ENCODE data around the gene DIPK1A.

Gene DIPK1A

GRCh38 chr1:92833840-92834239 lies 127.4 kb downstream of the DIPK1A start:
- DNase-seq, result no peak

GRCh38 chr1:92832537-92833114 lies 128.6 kb downstream of the DIPK1A start:
- no peak for DNase-seq

- peak; percentile 97 for DNase-seq
Measured at GRCh38 chr1:92831762-92832536, 129.3 kb downstream of the DIPK1A start, which contains the start of gene RPL5. Gene RPL5 (plus strand): TSS chr1:92832040. CDS start chr1:92832115, 75 bp downstream.

- no peak for DNase-seq
Measured at GRCh38 chr1:92831368-92831761, 129.9 kb downstream of the DIPK1A start.

GRCh38 chr1:92826792-92827191 lies 134.5 kb downstream of the DIPK1A start:
- DNase-seq, result no peak

GRCh38 chr1:92822879-92823278 lies 138.4 kb downstream of the DIPK1A start:
- no peak for DNase-seq

GRCh38 chr1:92820551-92820950 lies 140.7 kb downstream of the DIPK1A start:
- no peak for DNase-seq

- no peak for DNase-seq
Measured at GRCh38 chr1:92820024-92820423, 141.2 kb downstream of the DIPK1A start.

- DNase-seq, result no peak
Measured at GRCh38 chr1:92817986-92818764, 143.1 kb downstream of the DIPK1A start.

GRCh38 chr1:92817137-92817697 lies 144.0 kb downstream of the DIPK1A start:
- DNase-seq, result no peak

GRCh38 chr1:92816732-92817131 lies 144.5 kb downstream of the DIPK1A start:
- DNase-seq, result no peak

- no peak for DNase-seq
Measured at GRCh38 chr1:92808381-92808780, 152.9 kb downstream of the DIPK1A start.

GRCh38 chr1:92805216-92805615 lies 156.0 kb downstream of the DIPK1A start:
- DNase-seq, result no peak

- DNase-seq, result peak; percentile 34
Measured at GRCh38 chr1:92804721-92805201, 156.5 kb downstream of the DIPK1A start.

GRCh38 chr1:92803140-92803887 lies 157.9 kb downstream of the DIPK1A start:
- DNase-seq, result no peak

- no peak for DNase-seq
Measured at GRCh38 chr1:92797961-92798360, 163.3 kb downstream of the DIPK1A start.

GRCh38 chr1:92797297-92797696 lies 164.0 kb downstream of the DIPK1A start:
- no peak for DNase-seq

GRCh38 chr1:92795166-92795565 lies 166.1 kb downstream of the DIPK1A start:
- no peak for DNase-seq

GRCh38 chr1:92792340-92792782 lies 168.9 kb downstream of the DIPK1A start:
- DNase-seq, result no peak
